Keratinocyte (primary cell): ENCODE measurements around the gene STAT3. TPM values are rescaled to one million over a fixed set of nuclear protein-coding genes. Genes with fewer than 3 reads are reported as not detected.

Experiments
- DNase-seq: peaks from one replicate; pipeline ENCODE4 v3.0.0-alpha.2; 2011; ENCODE audit warnings: low read depth, missing footprints, low spot score
- FAIRE-seq: peaks from 2 replicates; lab custom pipeline; 2011; peaks lifted over from hg19 to GRCh38; lab: Jason Lieb, UNC
- H2AFZ ChIP-seq: 2 replicates; pipeline ENCODE4 v1.6.0; 2012; ENCODE audit warnings: low read length, control low read depth, inconsistent platforms; ENCODE audit not compliant: control insufficient read depth
- H3K27ac ChIP-seq: 2 replicates; pipeline ENCODE4 v1.5.1; 2011; ENCODE audit warnings: low read length; ENCODE audit not compliant: control insufficient read depth, insufficient read depth
- H3K27me3 ChIP-seq: 3 replicates; pipeline ENCODE4 v1.6.0; 2011; ENCODE audit warnings: low read length; ENCODE audit not compliant: control insufficient read depth, insufficient read depth; ENCODE audit errors: extremely low read depth
- H3K36me3 ChIP-seq, 2 experiments: 2 replicates in 1 of 2; 3 replicates in 1 of 2; pipeline ENCODE4 v1.5.1; 2011; ENCODE audit warnings: low read length in 2 of 2, mild to moderate bottlenecking in 1 of 2; ENCODE audit not compliant: control insufficient read depth in 2 of 2, insufficient read depth in 2 of 2; ENCODE audit errors: extremely low read depth in 1 of 2
- H3K4me1 ChIP-seq: 3 replicates; pipeline ENCODE4 v1.5.1; 2011; ENCODE audit warnings: low read length; ENCODE audit not compliant: control insufficient read depth, insufficient read depth; ENCODE audit errors: extremely low read depth
- H3K4me2 ChIP-seq: 3 replicates; pipeline ENCODE4 v1.6.0; 2011; ENCODE audit warnings: low read depth, low read length; ENCODE audit not compliant: control insufficient read depth, insufficient read depth; ENCODE audit errors: extremely low read depth
- H3K4me3 ChIP-seq, 3 experiments: fragments of 200-600 bp in 1 of 3; sonication (generic) in 1 of 3; 2 replicates in 2 of 3; 3 replicates in 1 of 3; pipeline ENCODE4 v1.5.1; 2011 to 2016; ENCODE audit warnings: low read length in 3 of 3, mild to moderate bottlenecking in 3 of 3, control low read depth in 2 of 3, inconsistent platforms in 1 of 3, low read depth in 1 of 3, mixed read lengths in 1 of 3, mixed run types in 1 of 3, moderate library complexity in 1 of 3; ENCODE audit not compliant: control insufficient read depth in 2 of 3, insufficient read depth in 2 of 3; ENCODE audit errors: extremely low read depth in 1 of 3
- H3K79me2 ChIP-seq: 2 replicates; pipeline ENCODE4 v1.6.0; 2012; ENCODE audit warnings: low read length; ENCODE audit not compliant: control insufficient read depth, insufficient read depth
- H3K9ac ChIP-seq: 3 replicates; pipeline ENCODE4 v1.6.0; 2011; ENCODE audit warnings: low read length; ENCODE audit not compliant: control insufficient read depth, insufficient read depth; ENCODE audit errors: extremely low read depth
- H3K9me1 ChIP-seq: 3 replicates; pipeline ENCODE4 v1.6.0; 2011; ENCODE audit warnings: low read length; ENCODE audit not compliant: control insufficient read depth, insufficient read depth; ENCODE audit errors: extremely low read depth
- H3K9me3 ChIP-seq: 2 replicates; pipeline ENCODE4 v1.5.1; 2012; ENCODE audit warnings: low read depth, low read length; ENCODE audit not compliant: control insufficient read depth
- H4K20me1 ChIP-seq: 3 replicates; pipeline ENCODE4 v1.6.0; 2011; ENCODE audit warnings: low read length; ENCODE audit not compliant: control insufficient read depth, insufficient read depth; ENCODE audit errors: extremely low read depth
- EZH2 ChIP-seq: IDR thresholded peaks from one replicate; pipeline ENCODE4 v1.6.1; 2012; ENCODE audit warnings: inconsistent platforms, mild to moderate bottlenecking, low read length, moderate library complexity
- dilution Hi-C: fragments of 300-500 bp; cut with MboI; formaldehyde crosslinking; loops from one replicate; pipeline ENCODE4 v1.7.0; 2020; ENCODE audit warnings: low sequenced_read_pairs; ENCODE audit not compliant: extremely low pct_ligation_motif_present
- polyA plus RNA-seq, 5 experiments: library from polyadenylated mRNA; depleted of rRNA in 3 of 5; stranded (reverse) in 3 of 5; stranded (forward) in 1 of 5; unstranded in 1 of 5; fragments of >200 nt; gene quantifications; 1 replicate in 1 of 5; 2 replicates in 3 of 5; 3 replicates in 1 of 5; pipeline versions ENCODE4 v1.2.1 to v1.2.3, GENCODE V29; 2011 to 2012; ENCODE audit warnings: missing spikeins in 2 of 5, low read depth in 1 of 5, low replicate concordance in 1 of 5
- TF ChIP-seq, protein P1 (sequence below), 3 experiments: IDR thresholded peaks in 1 of 3; conservative IDR thresholded peaks in 1 of 3; optimal IDR thresholded peaks in 1 of 3; 2 replicates in 2 of 3; 3 replicates in 1 of 3; pipeline versions ENCODE3 to v1.5.1; 2011; ENCODE audit warnings: low read length in 3 of 3, mild to moderate bottlenecking in 3 of 3, moderate library complexity in 2 of 3, control low read depth in 1 of 3, inconsistent platforms in 1 of 3; ENCODE audit not compliant: insufficient read depth in 2 of 3; ENCODE audit errors: extremely low read depth in 1 of 3

The STAT3 gene
- polyA plus RNA-seq, 1 donor (not counting 4 experiments of a cell fraction or from before 2014, with no cell fraction given), result 37.4 TPM

DNA sequence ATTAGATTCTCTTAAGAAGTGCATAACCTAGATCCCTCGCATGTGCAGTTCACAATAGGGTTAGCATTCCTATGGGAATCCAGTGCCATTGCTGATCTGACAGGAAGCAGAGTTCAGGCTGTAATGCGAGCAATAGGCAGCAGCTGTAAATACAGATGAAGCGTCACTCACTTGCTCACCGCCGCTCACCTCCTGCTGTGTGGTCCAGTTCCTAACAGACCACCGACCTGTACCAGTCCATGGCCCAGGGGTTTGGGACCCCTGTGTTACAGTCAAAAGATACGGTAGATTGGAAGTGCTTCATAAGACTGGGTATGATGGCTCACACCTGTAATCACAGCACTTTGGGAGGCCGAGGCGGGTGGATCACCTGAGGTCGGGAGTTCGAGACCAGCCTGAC, 97.1 kb downstream of the STAT3 start:
- Histone ChIP-seq H3K4me1 (peaks cover 14% of the 10 kb centered on the region), H3K27ac (no peak overlapping the region)
- no peak for DNase-seq

DNA sequence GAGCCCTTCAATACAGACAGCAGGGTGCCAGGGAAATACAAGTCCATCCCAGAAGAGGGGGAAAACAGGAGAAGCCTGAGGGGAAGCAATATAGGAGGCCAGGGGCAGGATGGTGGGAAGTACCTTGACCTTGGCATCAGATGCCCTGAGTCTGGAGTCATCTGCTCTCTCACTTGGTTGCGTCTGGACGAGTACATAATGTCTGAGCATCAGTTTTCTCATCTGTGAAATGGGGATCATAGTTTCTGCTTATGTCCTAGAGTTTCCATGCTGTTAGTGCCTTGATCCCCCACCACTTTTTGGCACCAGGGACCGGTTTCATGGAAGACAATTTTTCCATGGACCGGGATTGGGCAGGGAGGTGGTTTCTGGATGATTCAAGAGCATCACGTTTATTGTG, 97.7 kb downstream of the STAT3 start:
- Histone ChIP-seq H3K4me2 (no peak overlapping the region), H3K9me1 (no peaks in the 10 kb centered on the region), H3K79me2 (no peaks in the 10 kb centered on the region), H3K27ac (no peak overlapping the region), H3K27me3 (peaks cover 29% of the 10 kb centered on the region), H3K4me1 (peaks cover 14% of the 10 kb centered on the region), H2AFZ (no peak overlapping the region), H3K9ac (no peak overlapping the region), H4K20me1 (no peaks in the 10 kb centered on the region), H3K9me3 (no peaks in the 10 kb centered on the region), H3K36me3 (no peaks in the 10 kb centered on the region), H3K4me3 (no peak overlapping the region)
- FAIRE-seq, result no peak
- dilution Hi-C loops, result no loop called here
- no peak for DNase-seq
- TF ChIP-seq, protein P1, sequence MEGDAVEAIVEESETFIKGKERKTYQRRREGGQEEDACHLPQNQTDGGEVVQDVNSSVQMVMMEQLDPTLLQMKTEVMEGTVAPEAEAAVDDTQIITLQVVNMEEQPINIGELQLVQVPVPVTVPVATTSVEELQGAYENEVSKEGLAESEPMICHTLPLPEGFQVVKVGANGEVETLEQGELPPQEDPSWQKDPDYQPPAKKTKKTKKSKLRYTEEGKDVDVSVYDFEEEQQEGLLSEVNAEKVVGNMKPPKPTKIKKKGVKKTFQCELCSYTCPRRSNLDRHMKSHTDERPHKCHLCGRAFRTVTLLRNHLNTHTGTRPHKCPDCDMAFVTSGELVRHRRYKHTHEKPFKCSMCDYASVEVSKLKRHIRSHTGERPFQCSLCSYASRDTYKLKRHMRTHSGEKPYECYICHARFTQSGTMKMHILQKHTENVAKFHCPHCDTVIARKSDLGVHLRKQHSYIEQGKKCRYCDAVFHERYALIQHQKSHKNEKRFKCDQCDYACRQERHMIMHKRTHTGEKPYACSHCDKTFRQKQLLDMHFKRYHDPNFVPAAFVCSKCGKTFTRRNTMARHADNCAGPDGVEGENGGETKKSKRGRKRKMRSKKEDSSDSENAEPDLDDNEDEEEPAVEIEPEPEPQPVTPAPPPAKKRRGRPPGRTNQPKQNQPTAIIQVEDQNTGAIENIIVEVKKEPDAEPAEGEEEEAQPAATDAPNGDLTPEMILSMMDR (optimal IDR thresholded peaks at IDR 0.05 in 1 of 3, IDR thresholded peaks at IDR 0.05 in 1 of 3, conservative IDR thresholded peaks at IDR 0.05 in 1 of 3; ENCODE audit: extremely low read depth in 1 of 3, insufficient read depth in 2 of 3, low read length in 3 of 3), result no peak
- TF ChIP-seq EZH2, result no peak

More for the DNA sequence above, 97.1 kb downstream of the STAT3 start:
- dilution Hi-C loops, result no loop called here
- no peak overlapping the region for H3K9ac ChIP-seq
- H3K9me3 ChIP-seq, result no peaks in the 10 kb centered on the region
- no peaks in the 10 kb centered on the region for H3K9me1 ChIP-seq
- H2AFZ ChIP-seq, result no peak overlapping the region
- no peak for TF ChIP-seq EZH2
- TF ChIP-seq, protein P1 (optimal IDR thresholded peaks at IDR 0.05 in 1 of 3, IDR thresholded peaks at IDR 0.05 in 1 of 3, conservative IDR thresholded peaks at IDR 0.05 in 1 of 3; ENCODE audit: extremely low read depth in 1 of 3, insufficient read depth in 2 of 3, low read length in 3 of 3), result no peak
- peaks cover 29% of the 10 kb centered on the region for H3K27me3 ChIP-seq
- no peaks in the 10 kb centered on the region for H4K20me1 ChIP-seq
- H3K4me3 ChIP-seq, result no peak overlapping the region
- no peaks in the 10 kb centered on the region for H3K36me3 ChIP-seq
- FAIRE-seq, result no peak
- H3K4me2 ChIP-seq, result no peak overlapping the region
- no peaks in the 10 kb centered on the region for H3K79me2 ChIP-seq
